ENCODE results near the gene GCAT. TPM values are rescaled to one million over a fixed set of nuclear protein-coding genes. Genes with fewer than 3 reads are reported as not detected.

The GCAT gene
- total RNA-seq, 2 donors from 2014 or later, result 31.6 to 42.5 TPM

GRCh38 chr22:37815593-37815992, 7.9 kb downstream of the GCAT start:
- no peak overlapping the region for H3K27ac ChIP-seq
- no peak for DNase-seq
- intact Hi-C loops (cut with DNase I), result loop anchor here (5.0 kb wide), 1 partner anchor 47 kb away; no protein-coding TSS in a partner anchor
- no peak for TF ChIP-seq POLR2A (IDR thresholded peaks at IDR 0.05)
- TF ChIP-seq CTCF (IDR thresholded peaks at IDR 0.05), result no peak
- no peak overlapping the region for H3K4me3 ChIP-seq
- H3K36me3 ChIP-seq (replicated peaks in 1 of 2; ENCODE audit: insufficient read depth in 1 of 2, low read depth in 2 of 2), result peaks cover 0 to 2% of the 10 kb centered on the region in 2 donors
- peaks cover 34% of the 10 kb centered on the region for H3K4me1 ChIP-seq
- no peak for ATAC-seq
- 82 to 87% methylated on average over 6 to 12 of the region's 12 CpGs for WGBS, 2 donors
- no peaks in the 10 kb centered on the region for H3K9me3 ChIP-seq
- H3K27me3 ChIP-seq, result no peaks in the 10 kb centered on the region

- no peak for ATAC-seq
- 87 to 88% methylated on average over 8 to 23 of the region's 23 CpGs for WGBS, 2 donors
- intact Hi-C loops (cut with DNase I), result loop anchor here (5.0 kb wide), 1 partner anchor 46 kb away; no protein-coding TSS in a partner anchor
- Histone ChIP-seq H3K27me3 (no peaks in the 10 kb centered on the region), H3K9me3 (no peaks in the 10 kb centered on the region), H3K4me3 (no peak overlapping the region), H3K27ac (no peak overlapping the region), H3K4me1 (peaks cover 25% of the 10 kb centered on the region), H3K36me3 (replicated peaks in 1 of 2; ENCODE audit: insufficient read depth in 1 of 2, low read depth in 2 of 2) (peaks cover 0 to 2% of the 10 kb centered on the region in 2 donors)
- no peak for DNase-seq
- TF ChIP-seq CTCF (IDR thresholded peaks at IDR 0.05) (no peak), POLR2A (IDR thresholded peaks at IDR 0.05) (no peak)
Observed at GRCh38 chr22:37816543-37817180, 8.9 kb downstream of the GCAT start.

DNA sequence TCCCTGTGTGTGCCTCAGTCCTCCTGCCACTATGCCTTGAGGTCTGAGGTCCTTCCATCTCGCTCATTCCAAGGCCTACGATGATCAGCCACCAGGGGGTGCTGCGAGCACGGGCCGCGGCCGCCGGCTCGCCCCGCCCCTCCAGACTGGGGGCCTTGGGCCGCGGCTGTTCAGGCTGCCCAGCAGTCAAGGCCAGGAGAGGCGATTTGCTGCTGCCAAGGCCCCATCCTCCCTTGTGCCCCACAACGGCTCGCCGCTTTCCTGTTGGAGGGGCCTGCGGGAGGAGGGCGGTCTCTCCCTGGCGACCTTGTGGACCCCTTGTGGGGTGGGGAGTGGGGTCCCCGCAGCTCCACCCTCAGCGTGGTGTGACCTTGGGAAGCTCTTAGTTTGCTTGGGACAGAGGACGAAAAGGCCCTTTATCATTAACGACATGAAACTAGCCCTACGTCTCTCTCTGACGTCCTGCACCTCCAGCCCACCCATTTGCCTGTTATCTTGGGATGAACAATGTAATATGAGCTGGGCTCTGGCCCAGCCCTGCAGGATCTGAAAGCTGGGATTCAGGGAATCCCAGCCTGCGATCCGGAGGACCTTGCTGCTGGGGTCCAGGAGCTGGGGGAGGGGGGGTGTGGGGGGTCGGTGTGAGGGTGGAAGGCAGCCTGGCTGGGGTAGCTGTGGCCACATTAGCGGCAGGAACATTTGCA, 10.1 kb downstream of the GCAT start:
- peak overlapping the region in 3 of 4 donors; percentile 57 to 65 (median 61) for H3K27ac ChIP-seq

GRCh38 chr22:37818409-37819104, 10.8 kb downstream of the GCAT start:
- Histone ChIP-seq H3K4me1 (peaks cover 18% of the 10 kb centered on the region), H3K27me3 (no peaks in the 10 kb centered on the region), H3K36me3 (replicated peaks in 1 of 2; ENCODE audit: insufficient read depth in 1 of 2, low read depth in 2 of 2) (peaks cover 0 to 2% of the 10 kb centered on the region in 2 donors), H3K27ac (peak overlapping the region in 2 of 4 donors; percentile 57 to 65), H3K9me3 (no peaks in the 10 kb centered on the region), H3K4me3 (no peak overlapping the region)
- 6% methylated on average over 60 of the region's 68 CpGs; no CpG with 5 or more reads in 1 of the 2 donors for WGBS, 2 donors
- DNase-seq (peak; percentile 53 to 76 (median 72)), ATAC-seq (peak; percentile 43)
- peak; percentile 6 to 55 (median 33) for TF ChIP-seq CTCF (IDR thresholded peaks at IDR 0.05)
- TF ChIP-seq POLR2A (IDR thresholded peaks at IDR 0.05), result peak in 1 of 3 donors; percentile 8
- intact Hi-C loops (cut with DNase I), result loop anchor here (5.0 kb wide), 1 partner anchor 44 kb away; no protein-coding TSS in a partner anchor

More for the DNA sequence above, 10.1 kb downstream of the GCAT start:
- ATAC-seq (peak; percentile 91), DNase-seq (peak; percentile 87 to 93 (median 90))
- TF ChIP-seq POLR2A (IDR thresholded peaks at IDR 0.05) (peak in 1 of 3 donors; percentile 18), CTCF (IDR thresholded peaks at IDR 0.05) (peak; percentile 92 to 99 (median 97))
- Histone ChIP-seq H3K27me3 (no peaks in the 10 kb centered on the region), H3K4me3 (no peak overlapping the region), H3K4me1 (peaks cover 18% of the 10 kb centered on the region), H3K9me3 (no peaks in the 10 kb centered on the region), H3K36me3 (replicated peaks in 1 of 2; ENCODE audit: insufficient read depth in 1 of 2, low read depth in 2 of 2) (peaks cover 0 to 2% of the 10 kb centered on the region in 2 donors)
- 0 to 1% methylated on average over 3 to 28 of the region's 29 CpGs for WGBS, 2 donors
- intact Hi-C loops (cut with DNase I), result loop anchor here (5.0 kb wide), 1 partner anchor 44 kb away; no protein-coding TSS in a partner anchor

All from body of pancreas (tissue), 4 donors.